Stimulated activated naive CD8-positive, alpha-beta T cell treated with anti-CD3 and anti-CD28 coated beads, Interleukin-15, amount 100 ng/mL, for 72 hours (primary cell): Measurements from ENCODE around the gene UBE2F.
A peak's percentile ranks its signal among the peaks of the same experiment; 100 is the strongest.

Source experiments
- ATAC-seq: fragments of 150-1000 bp; cut with Tn5 transposase; 2 replicates; pipeline ENCODE4 v1.10.0; 2021; ENCODE audit warnings: mild to moderate bottlenecking, moderate library complexity
- DNase-seq, 2 donors: peaks; one replicate each; pipeline ENCODE4 v3.0.0; 2021 to 2022
- H3K27ac Mint-ChIP-seq, 2 donors: one replicate each; pipeline ENCODE4 v1.8.0; 2022; ENCODE audit warnings: mild to moderate bottlenecking in 2 of 2, mixed read lengths in 2 of 2, moderate library complexity in 2 of 2
- H3K27me3 Mint-ChIP-seq: one replicate; pipeline ENCODE4 v1.8.0; 2022; ENCODE audit warnings: mixed read lengths
- H3K4me1 Mint-ChIP-seq: one replicate; pipeline ENCODE4 v1.8.0; 2022; ENCODE audit warnings: mild to moderate bottlenecking, mixed read lengths
- H3K4me3 Mint-ChIP-seq, 2 donors: one replicate each; pipeline ENCODE4 v1.8.0; 2022; ENCODE audit warnings: mild to moderate bottlenecking in 2 of 2, mixed read lengths in 2 of 2, moderate library complexity in 1 of 2
- H3K9me3 Mint-ChIP-seq, 2 donors: one replicate each; pipeline ENCODE4 v1.8.0; 2022; ENCODE audit warnings: mixed read lengths in 2 of 2

The UBE2F gene

GRCh38 chr2:237966565-237967462 is at the start of gene UBE2F:
Gene UBE2F (plus strand): TSS chr2:237967014. CDS start chr2:237973108, 6,094 bp downstream.
- Mint-ChIP-seq H3K9me3 (peaks cover 17 to 23% of the 10 kb centered on the region in 2 donors), H3K27me3 (no peaks in the 10 kb centered on the region), H3K4me3 (peak within 1 kb of the TSS; percentile 84 to 85), H3K27ac (peak within 1 kb of the TSS; percentile 46 to 76), H3K4me1 (peaks cover 48% of the 10 kb centered on the region)
- DNase-seq (peak; percentile 96 to 98), ATAC-seq (peak; percentile 96)

DNA sequence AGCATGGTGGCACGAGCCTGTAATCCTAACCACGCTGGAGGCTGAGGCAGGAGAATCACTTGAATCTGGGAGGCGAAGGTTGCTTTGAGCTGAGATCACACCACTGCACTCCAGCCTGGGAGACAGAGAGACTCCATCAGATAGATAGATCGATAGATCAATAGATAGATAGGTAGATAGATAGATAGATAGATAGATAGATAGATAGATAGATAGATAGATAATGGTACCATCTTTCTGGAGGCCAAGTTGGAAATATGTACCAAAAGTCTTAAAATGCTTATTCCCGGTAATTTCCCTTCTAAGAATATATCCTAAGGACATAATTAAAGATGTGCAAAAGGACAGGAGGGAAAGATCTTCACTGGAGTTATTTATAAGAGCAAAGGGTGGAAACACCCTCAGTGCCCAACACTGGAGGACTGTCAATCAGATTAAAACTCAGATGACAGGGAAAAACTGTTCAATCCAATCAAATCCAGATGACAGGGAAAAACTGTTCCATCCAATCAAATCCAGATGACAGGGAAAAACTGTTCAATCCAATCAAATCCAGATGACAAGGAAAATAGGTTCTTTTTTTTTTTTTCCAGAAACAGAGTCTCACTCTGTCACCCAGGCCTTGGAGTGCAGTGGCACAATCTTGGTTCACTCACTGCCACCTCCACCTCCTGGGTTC is 49.0 kb upstream of the UBE2F start:
- ATAC-seq (no peak), DNase-seq (no peak)
- no peaks in the 10 kb centered on the region for H3K9me3 Mint-ChIP-seq
- peaks cover 36% of the 10 kb centered on the region for H3K4me1 Mint-ChIP-seq
- H3K4me3 Mint-ChIP-seq, result no peak overlapping the region
- H3K27ac Mint-ChIP-seq, result no peak overlapping the region
- H3K27me3 Mint-ChIP-seq, result peaks cover 10% of the 10 kb centered on the region

DNA sequence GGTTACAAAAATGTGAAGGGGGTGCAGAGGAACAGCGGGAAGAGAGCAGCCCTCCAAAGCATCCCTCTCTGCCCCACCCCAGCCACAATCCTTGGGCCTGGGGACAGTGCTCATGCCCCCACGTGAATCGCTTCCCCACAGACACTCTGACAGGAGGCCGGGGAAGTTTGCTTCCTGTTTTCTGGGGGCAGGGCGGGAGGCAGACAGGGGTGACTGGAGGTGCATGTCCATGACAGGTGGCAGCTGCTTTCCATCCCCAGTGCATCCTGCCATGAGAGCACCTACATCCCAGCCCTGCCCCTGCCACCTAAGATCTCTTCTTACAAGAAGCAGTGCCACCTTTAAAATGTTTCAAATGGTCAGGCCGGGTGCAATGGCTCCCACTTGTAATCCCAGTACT is 47.2 kb upstream of the UBE2F start:
- no peak for DNase-seq
- Mint-ChIP-seq H3K27me3 (peaks cover 10% of the 10 kb centered on the region), H3K9me3 (no peaks in the 10 kb centered on the region), H3K27ac (peak overlapping the region in 1 of 2 donors; percentile 67), H3K4me1 (peaks cover 52% of the 10 kb centered on the region), H3K4me3 (no peak overlapping the region)
- ATAC-seq, result no peak

DNA sequence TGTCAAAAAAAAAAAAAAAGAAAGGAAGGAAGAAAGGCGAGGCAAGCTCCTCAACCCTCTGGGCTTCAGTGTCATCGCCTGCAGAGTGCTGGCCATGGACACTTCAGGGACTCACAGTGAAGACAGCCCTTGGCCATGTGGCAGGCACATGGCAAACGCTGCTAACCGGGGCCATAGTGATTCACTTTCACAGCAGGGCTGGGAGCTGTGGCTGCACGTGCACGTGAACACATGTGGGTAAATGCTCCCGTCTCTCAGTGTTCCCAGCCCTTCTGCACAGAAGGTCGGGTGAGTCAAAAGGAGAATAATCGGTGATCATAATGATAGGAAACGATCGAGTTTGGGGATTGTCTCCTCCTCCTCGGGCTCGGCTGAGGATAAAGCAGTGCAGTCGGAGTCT is 46.1 kb upstream of the UBE2F start:
- Mint-ChIP-seq H3K9me3 (no peaks in the 10 kb centered on the region), H3K4me1 (peaks cover 55% of the 10 kb centered on the region), H3K4me3 (no peak overlapping the region), H3K27me3 (peaks cover 10% of the 10 kb centered on the region), H3K27ac (peak overlapping the region in 1 of 2 donors; percentile 65)
- DNase-seq (no peak), ATAC-seq (no peak)

- H3K4me1 Mint-ChIP-seq, result peaks cover 64% of the 10 kb centered on the region
These were observed 44.8 kb upstream of the UBE2F start for GRCh38 chr2:237921967-237922492.

GRCh38 chr2:237922641-237923361 is 44.0 kb upstream of the UBE2F start:
- Mint-ChIP-seq H3K4me1 (peaks cover 64% of the 10 kb centered on the region), H3K9me3 (peaks cover 0 to 2% of the 10 kb centered on the region in 2 donors), H3K4me3 (peak overlapping the region; percentile 68 to 71), H3K27me3 (peaks cover 10% of the 10 kb centered on the region), H3K27ac (peak overlapping the region; percentile 12 to 52)
- DNase-seq, result peak in 1 of 2 donors; percentile 22
- peak; percentile 46 for ATAC-seq

More at GRCh38 chr2:237921967-237922492, 44.8 kb upstream of the UBE2F start:
- Mint-ChIP-seq H3K27me3 (peaks cover 10% of the 10 kb centered on the region), H3K9me3 (no peaks in the 10 kb centered on the region), H3K4me3 (peak overlapping the region; percentile 13 to 54), H3K27ac (no peak overlapping the region)
- no peak for DNase-seq
- no peak for ATAC-seq

DNA sequence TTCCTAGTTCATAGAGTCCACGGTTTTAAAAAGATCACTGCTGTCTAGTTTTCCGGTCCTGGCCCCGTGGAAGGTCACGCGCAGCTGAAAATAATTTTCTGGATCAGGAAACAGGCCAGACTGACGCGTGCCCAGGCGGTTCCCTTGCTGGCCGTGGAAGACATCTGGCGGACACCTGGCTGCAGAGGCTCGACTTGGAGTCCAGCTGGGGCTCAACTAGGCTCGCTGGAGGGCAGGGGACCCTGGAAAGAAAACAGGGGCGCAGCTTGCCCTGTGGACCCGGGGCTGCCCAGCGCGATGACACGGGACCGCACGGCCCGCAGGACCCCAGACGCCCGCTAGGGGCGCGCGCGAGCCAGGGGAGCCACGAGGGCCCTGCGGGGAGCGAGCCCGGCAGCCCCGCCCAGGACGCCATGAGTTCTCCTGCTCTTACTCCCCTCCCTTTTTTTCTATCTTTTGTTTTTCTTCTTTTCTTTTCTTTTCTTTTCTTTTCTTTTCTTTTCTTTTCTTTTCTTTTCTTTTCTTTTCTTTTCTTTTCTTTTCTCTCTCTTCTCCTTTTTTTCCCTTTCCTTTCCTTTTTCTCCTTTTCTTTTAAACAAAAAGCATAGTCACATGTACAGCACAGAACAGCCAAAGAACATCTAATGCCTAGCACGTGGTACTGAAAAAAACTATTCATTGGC is 43.2 kb upstream of the UBE2F start:
- peaks cover 64% of the 10 kb centered on the region for H3K4me1 Mint-ChIP-seq
- peaks cover 10% of the 10 kb centered on the region for H3K27me3 Mint-ChIP-seq
- peak overlapping the region; percentile 68 to 71 for H3K4me3 Mint-ChIP-seq
- DNase-seq, result peak; percentile 85 to 87
- H3K27ac Mint-ChIP-seq, result peak overlapping the region in 1 of 2 donors; percentile 90
- H3K9me3 Mint-ChIP-seq, result peaks cover 0 to 4% of the 10 kb centered on the region in 2 donors
- ATAC-seq, result peak; percentile 97

DNA sequence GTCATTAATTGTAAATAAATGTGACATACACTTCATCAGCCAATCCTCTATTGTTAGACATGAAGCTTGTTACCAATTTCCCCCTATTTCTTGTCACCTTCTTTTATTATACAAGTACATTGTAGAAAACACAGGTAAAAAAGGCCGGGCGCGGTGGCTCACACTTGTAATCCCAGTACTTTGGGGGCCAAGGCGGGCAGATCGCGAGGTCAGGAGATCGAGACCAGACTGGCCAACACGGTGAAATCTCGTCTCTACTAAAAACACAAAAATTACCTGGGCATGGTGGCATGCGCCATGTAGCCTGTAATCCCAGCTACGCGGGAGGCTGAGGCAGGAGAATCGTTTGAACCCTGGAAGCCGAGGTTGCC is 42.7 kb upstream of the UBE2F start:
- ATAC-seq, result no peak
- peak overlapping the region in 1 of 2 donors; percentile 90 for H3K27ac Mint-ChIP-seq

DNA sequence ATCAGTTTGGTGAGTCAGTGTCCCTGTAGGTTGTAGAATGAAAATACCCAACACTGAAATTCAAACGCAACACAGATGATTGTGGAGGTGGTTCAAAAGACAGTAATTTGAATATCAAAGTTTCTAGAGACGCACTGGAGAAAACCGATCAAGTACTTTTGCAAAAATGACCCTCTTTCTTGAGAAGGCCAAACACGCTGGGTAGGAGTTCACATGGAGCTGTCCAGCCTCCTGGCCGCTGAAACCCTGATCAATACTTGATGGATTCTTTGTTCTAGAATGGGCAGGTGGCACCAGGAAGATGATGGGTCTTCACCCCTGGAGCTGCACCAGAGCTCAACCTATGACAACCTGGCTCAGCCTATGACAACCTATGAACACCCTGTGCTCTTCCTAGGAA is 39.7 kb upstream of the UBE2F start:
- Mint-ChIP-seq H3K9me3 (peaks cover 12 to 13% of the 10 kb centered on the region in 2 donors), H3K27me3 (no peaks in the 10 kb centered on the region), H3K27ac (no peak overlapping the region), H3K4me3 (no peak overlapping the region), H3K4me1 (peaks cover 35% of the 10 kb centered on the region)
- no peak for ATAC-seq
- DNase-seq, result no peak

More for the DNA sequence above, 42.7 kb upstream of the UBE2F start:
- peaks cover 10% of the 10 kb centered on the region for H3K27me3 Mint-ChIP-seq
- H3K9me3 Mint-ChIP-seq, result peaks cover 0 to 4% of the 10 kb centered on the region in 2 donors
- no peak for DNase-seq
- peak overlapping the region; percentile 27 to 68 for H3K4me3 Mint-ChIP-seq
- peaks cover 61% of the 10 kb centered on the region for H3K4me1 Mint-ChIP-seq

GRCh38 chr2:237927986-237928385 is 38.8 kb upstream of the UBE2F start:
- Mint-ChIP-seq H3K27ac (no peak overlapping the region), H3K4me1 (peaks cover 31% of the 10 kb centered on the region), H3K4me3 (no peak overlapping the region), H3K9me3 (peaks cover 12 to 13% of the 10 kb centered on the region in 2 donors), H3K27me3 (no peaks in the 10 kb centered on the region)
- no peak for ATAC-seq
- no peak for DNase-seq

- no peak overlapping the region for H3K4me3 Mint-ChIP-seq
- H3K27ac Mint-ChIP-seq, result no peak overlapping the region
- ATAC-seq (no peak), DNase-seq (no peak)
- peaks cover 30% of the 10 kb centered on the region for H3K4me1 Mint-ChIP-seq
- H3K9me3 Mint-ChIP-seq, result peaks cover 12 to 13% of the 10 kb centered on the region in 2 donors
- H3K27me3 Mint-ChIP-seq, result no peaks in the 10 kb centered on the region
These were observed 36.8 kb upstream of the UBE2F start for GRCh38 chr2:237929979-237930378.

DNA sequence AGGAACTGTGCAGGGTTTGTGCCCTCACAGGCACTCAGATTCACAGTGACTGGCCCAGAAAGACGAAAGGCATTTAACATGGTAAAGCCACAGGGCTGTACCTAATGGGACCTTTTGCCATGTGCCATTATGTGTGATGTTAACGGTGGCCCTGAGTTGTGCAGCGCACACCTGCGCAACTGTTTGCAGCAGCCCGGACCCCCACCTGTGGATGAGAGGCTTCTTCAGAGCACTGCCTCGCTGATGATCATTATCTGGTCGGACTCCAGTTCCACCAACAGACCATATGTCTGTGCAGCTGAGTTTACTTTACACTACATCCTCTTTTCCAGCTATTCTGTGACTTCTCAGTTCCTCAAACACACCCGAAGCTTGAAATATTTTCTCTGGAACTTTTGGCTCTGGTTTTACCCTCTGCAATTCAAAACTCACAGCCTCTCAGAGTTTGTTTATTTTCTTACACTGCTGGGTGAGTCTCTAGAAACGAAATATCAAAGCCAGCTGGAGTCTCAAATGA is 35.6 kb upstream of the UBE2F start:
- H3K9me3 Mint-ChIP-seq, result peaks cover 12 to 13% of the 10 kb centered on the region in 2 donors
- no peaks in the 10 kb centered on the region for H3K27me3 Mint-ChIP-seq
- DNase-seq, result no peak
- H3K4me1 Mint-ChIP-seq, result peaks cover 28% of the 10 kb centered on the region
- no peak overlapping the region for H3K27ac Mint-ChIP-seq
- no peak for ATAC-seq
- no peak overlapping the region for H3K4me3 Mint-ChIP-seq

GRCh38 chr2:237932731-237933131 is 34.1 kb upstream of the UBE2F start:
- DNase-seq, result no peak
- Mint-ChIP-seq H3K27me3 (no peaks in the 10 kb centered on the region), H3K4me3 (peak overlapping the region in 1 of 2 donors; percentile 22), H3K27ac (peak overlapping the region in 1 of 2 donors; percentile 78), H3K9me3 (peaks cover 12% of the 10 kb centered on the region in 2 donors), H3K4me1 (peaks cover 25% of the 10 kb centered on the region)
- peak; percentile 59 for ATAC-seq

- Mint-ChIP-seq H3K27ac (peak overlapping the region in 1 of 2 donors; percentile 69), H3K4me1 (peaks cover 25% of the 10 kb centered on the region), H3K27me3 (no peaks in the 10 kb centered on the region), H3K4me3 (no peak overlapping the region), H3K9me3 (peaks cover 9 to 12% of the 10 kb centered on the region in 2 donors)
- ATAC-seq, result no peak
- DNase-seq, result no peak
These were observed 32.6 kb upstream of the UBE2F start for GRCh38 chr2:237934186-237934585.
